Liver (tissue), 9 donors: ENCODE measurements around the gene SREBF2. TPM values are rescaled to one million over a fixed set of nuclear protein-coding genes. Genes with fewer than 3 reads are reported as not detected.

ENCODE experiments used
- DNase-seq: peaks from one replicate; pipeline ENCODE4 v3.0.0-alpha.2; 2017; ENCODE audit warnings: low spot score
- H3K27ac ChIP-seq, 2 donors: one replicate each; pipeline ENCODE4 v1.7.0; 2013; ENCODE audit warnings: inconsistent platforms in 2 of 2, low read length in 2 of 2, control low read depth in 1 of 2, low read depth in 1 of 2, mild to moderate bottlenecking in 1 of 2
- H3K27me3 ChIP-seq, 4 donors: one replicate each; pipeline versions ENCODE4 v1.6.1 to v1.7.0; 2013; ENCODE audit warnings: low read length in 3 of 4, inconsistent platforms in 1 of 4, mild to moderate bottlenecking in 1 of 4, moderate library complexity in 1 of 4; ENCODE audit not compliant: control insufficient read depth in 4 of 4, insufficient read depth in 4 of 4
- H3K36me3 ChIP-seq, 4 donors: one replicate each; pipeline versions ENCODE4 v1.6.1 to v1.7.0; 2013; ENCODE audit warnings: low read length in 3 of 4, mild to moderate bottlenecking in 3 of 4, low read depth in 1 of 4, moderate library complexity in 1 of 4; ENCODE audit not compliant: control insufficient read depth in 4 of 4, insufficient read depth in 3 of 4
- H3K4me1 ChIP-seq, 4 donors: one replicate each; pipeline versions ENCODE4 v1.6.1 to v1.7.0; 2013; ENCODE audit warnings: low read length in 3 of 4, mild to moderate bottlenecking in 3 of 4, moderate library complexity in 1 of 4; ENCODE audit not compliant: control insufficient read depth in 4 of 4, insufficient read depth in 4 of 4
- H3K4me3 ChIP-seq, 3 donors: one replicate each; pipeline versions ENCODE4 v1.6.1 to v1.7.0; 2013; ENCODE audit warnings: low read length in 3 of 3, control low read depth in 1 of 3, low read depth in 1 of 3, mild to moderate bottlenecking in 1 of 3
- H3K9ac ChIP-seq, 2 donors: one replicate each; pipeline ENCODE4 v1.7.0; 2013; ENCODE audit warnings: low read length in 2 of 2, mild to moderate bottlenecking in 2 of 2, moderate library complexity in 2 of 2, control low read depth in 1 of 2, low read depth in 1 of 2
- H3K9me3 ChIP-seq, 4 donors: one replicate each; pipeline versions ENCODE4 v1.6.1 to v1.7.0; 2013; ENCODE audit warnings: low read length in 3 of 4; ENCODE audit not compliant: control insufficient read depth in 4 of 4
- ATF3 ChIP-seq: IDR thresholded peaks from 2 replicates; pipeline ENCODE4 v1.6.1; 2016; ENCODE audit warnings: antibody characterized with exemption
- CTCF ChIP-seq: fragments of 150-350 bp; IDR thresholded peaks from 2 replicates; pipeline ENCODE4 v1.5.1; 2017; ENCODE audit warnings: improper control_type of control experiment, low read depth, low read length; ENCODE audit not compliant: missing input control
- EGR1 ChIP-seq, 2 donors: IDR thresholded peaks; 2 replicates each; pipeline ENCODE4 v1.6.1; 2016 to 2018; ENCODE audit warnings: antibody characterized with exemption in 2 of 2, low read depth in 2 of 2
- FOXA1 ChIP-seq: IDR thresholded peaks from 2 replicates; pipeline ENCODE4 v1.6.1; 2016; ENCODE audit warnings: antibody characterized with exemption
- FOXA2 ChIP-seq: IDR thresholded peaks from 2 replicates; pipeline ENCODE4 v1.6.1; 2016; ENCODE audit warnings: antibody characterized with exemption
- GABPA ChIP-seq, 2 donors: IDR thresholded peaks in 1 of 2; conservative IDR thresholded peaks in 1 of 2; 2 replicates each; pipeline ENCODE4 v1.6.1; 2016; ENCODE audit warnings: antibody characterized with exemption in 2 of 2, mild to moderate bottlenecking in 1 of 2, moderate library complexity in 1 of 2
- HNF4A ChIP-seq, 2 donors: conservative IDR thresholded peaks; 2 replicates each; pipeline ENCODE4 v1.6.1; 2016; ENCODE audit warnings: antibody characterized with exemption in 2 of 2, mild to moderate bottlenecking in 2 of 2
- JUND ChIP-seq, 2 donors: IDR thresholded peaks; 2 replicates each; pipeline ENCODE4 v1.6.1; 2016; ENCODE audit warnings: antibody characterized with exemption in 2 of 2
- MAX ChIP-seq: IDR thresholded peaks from 2 replicates; pipeline ENCODE4 v1.6.1; 2016; ENCODE audit warnings: antibody characterized with exemption
- NR2F2 ChIP-seq: IDR thresholded peaks from 2 replicates; pipeline ENCODE4 v1.6.1; 2016; ENCODE audit warnings: antibody characterized with exemption
- RAD21 ChIP-seq, 2 donors: IDR thresholded peaks; 2 replicates each; pipeline ENCODE4 v1.6.1; 2016; ENCODE audit warnings: antibody characterized with exemption in 2 of 2, mild to moderate bottlenecking in 2 of 2
- RXRA ChIP-seq, 2 donors: IDR thresholded peaks; 2 replicates each; pipeline ENCODE4 v1.6.1; 2017 to 2018; ENCODE audit warnings: antibody characterized with exemption in 2 of 2, mild to moderate bottlenecking in 1 of 2
- SP1 ChIP-seq: IDR thresholded peaks from 2 replicates; pipeline ENCODE4 v1.6.1; 2018; ENCODE audit warnings: antibody characterized with exemption, mild to moderate bottlenecking
- TAF1 ChIP-seq: conservative IDR thresholded peaks from 2 replicates; pipeline ENCODE4 v1.6.1; 2016; ENCODE audit warnings: antibody characterized with exemption, mild to moderate bottlenecking
- YY1 ChIP-seq: IDR thresholded peaks from 2 replicates; pipeline ENCODE4 v1.6.1; 2016; ENCODE audit warnings: antibody characterized with exemption, mild to moderate bottlenecking
- ZBTB33 ChIP-seq: IDR thresholded peaks from 2 replicates; pipeline ENCODE4 v1.6.1; 2016; ENCODE audit warnings: antibody characterized with exemption
- WGBS: extraction: QIAGEN DNeasy Blood & Tissue Kit; methylation state at CpG from one replicate; pipeline ENCODE4 v1.1.7; 2013; 5-methylcytosine and 5-hydroxymethylcytosine counted together
- polyA plus RNA-seq, 2 donors: library from polyadenylated mRNA; stranded (reverse) in 1 of 2; unstranded in 1 of 2; fragments of 200-250 nt in 1 of 2; fragments of >200 nt in 1 of 2; fragmentation: Nextera tagmentation in 1 of 2; extraction: Ambion mirVana in 1 of 2; gene quantifications; one replicate each; pipeline versions ENCODE4 v1.2.1 to v1.2.3, GENCODE V29; 2013 to 2015
- total RNA-seq, 2 donors: library from RNA; depleted of rRNA; stranded (reverse); fragments of >200 nt; gene quantifications; one replicate each; pipeline ENCODE4 v1.2.3, GENCODE V29; 2014
- TF ChIP-seq, protein P1 (sequence below): IDR thresholded peaks from 2 replicates; pipeline ENCODE4 v1.6.1; 2016; ENCODE audit warnings: antibody characterized with exemption, mild to moderate bottlenecking
- donor health status: healthy.
- donor health status: healthy.
- donor health status: healthy.
- donor health status: healthy.
- donor health status: healthy.

The SREBF2 gene
- total and polyA plus RNA-seq, 4 donors = 18.3 to 69.6 (median 57.3) TPM

- Histone ChIP-seq H3K27ac (no peak overlapping the region), H3K9ac (no peak overlapping the region), H3K4me3 (no peak overlapping the region), H3K27me3 (no peaks in the 10 kb centered on the region), H3K36me3 (peaks cover 5 to 12% (median 8%) of the 10 kb centered on the region in 4 donors), H3K9me3 (no peaks in the 10 kb centered on the region), H3K4me1 (peaks cover 0 to 7% (median 5%) of the 10 kb centered on the region in 4 donors)
- 89% methylated on average over 11 of the region's 11 CpGs for WGBS
- DNase-seq = no peak
- no peak for TF ChIP-seq FOXA2
- TF ChIP-seq GABPA (IDR thresholded peaks at IDR 0.05 in 1 of 2, conservative IDR thresholded peaks at IDR 0.05 in 1 of 2) = no peak
- no peak for TF ChIP-seq JUND (IDR thresholded peaks at IDR 0.05)
- no peak for TF ChIP-seq RAD21 (IDR thresholded peaks at IDR 0.05)
- no peak for TF ChIP-seq HNF4A (conservative IDR thresholded peaks at IDR 0.05)
- no peak for TF ChIP-seq FOXA1
- no peak for TF ChIP-seq MAX
- no peak for TF ChIP-seq ZBTB33
- TF ChIP-seq NR2F2 = no peak
- no peak for TF ChIP-seq RXRA (IDR thresholded peaks at IDR 0.05)
- TF ChIP-seq SP1 = no peak
- no peak for TF ChIP-seq EGR1 (IDR thresholded peaks at IDR 0.05; ENCODE audit: low read depth in 2 of 2)
- TF ChIP-seq CTCF = no peak
- no peak for TF ChIP-seq ATF3
- no peak for TF ChIP-seq TAF1
- TF ChIP-seq YY1 = no peak
Measured at GRCh38 chr22:41862530-41863266, 29.8 kb downstream of the SREBF2 start.

DNA sequence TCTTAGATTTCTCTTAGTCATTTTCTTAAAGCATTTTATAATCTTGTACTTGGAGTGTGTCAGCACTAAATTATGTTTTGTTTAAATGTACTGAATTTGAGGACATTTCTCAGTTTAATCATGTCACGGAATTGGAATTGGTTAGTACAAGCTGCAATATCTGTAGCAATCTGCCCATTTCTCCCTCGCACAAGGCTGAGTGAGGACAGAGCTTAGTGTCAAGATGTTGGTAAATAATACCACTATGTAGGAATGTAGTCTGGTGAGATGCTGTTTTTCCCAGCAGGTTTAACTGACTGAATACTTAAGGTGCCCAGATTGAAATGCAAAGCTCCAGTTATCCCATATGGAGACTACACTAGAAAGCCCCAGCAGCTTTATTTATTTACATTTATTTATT, 30.6 kb downstream of the SREBF2 start:
- H3K27me3 ChIP-seq = no peaks in the 10 kb centered on the region
- H3K9me3 ChIP-seq = no peaks in the 10 kb centered on the region
- no peak for DNase-seq
- TF ChIP-seq, protein P1, sequence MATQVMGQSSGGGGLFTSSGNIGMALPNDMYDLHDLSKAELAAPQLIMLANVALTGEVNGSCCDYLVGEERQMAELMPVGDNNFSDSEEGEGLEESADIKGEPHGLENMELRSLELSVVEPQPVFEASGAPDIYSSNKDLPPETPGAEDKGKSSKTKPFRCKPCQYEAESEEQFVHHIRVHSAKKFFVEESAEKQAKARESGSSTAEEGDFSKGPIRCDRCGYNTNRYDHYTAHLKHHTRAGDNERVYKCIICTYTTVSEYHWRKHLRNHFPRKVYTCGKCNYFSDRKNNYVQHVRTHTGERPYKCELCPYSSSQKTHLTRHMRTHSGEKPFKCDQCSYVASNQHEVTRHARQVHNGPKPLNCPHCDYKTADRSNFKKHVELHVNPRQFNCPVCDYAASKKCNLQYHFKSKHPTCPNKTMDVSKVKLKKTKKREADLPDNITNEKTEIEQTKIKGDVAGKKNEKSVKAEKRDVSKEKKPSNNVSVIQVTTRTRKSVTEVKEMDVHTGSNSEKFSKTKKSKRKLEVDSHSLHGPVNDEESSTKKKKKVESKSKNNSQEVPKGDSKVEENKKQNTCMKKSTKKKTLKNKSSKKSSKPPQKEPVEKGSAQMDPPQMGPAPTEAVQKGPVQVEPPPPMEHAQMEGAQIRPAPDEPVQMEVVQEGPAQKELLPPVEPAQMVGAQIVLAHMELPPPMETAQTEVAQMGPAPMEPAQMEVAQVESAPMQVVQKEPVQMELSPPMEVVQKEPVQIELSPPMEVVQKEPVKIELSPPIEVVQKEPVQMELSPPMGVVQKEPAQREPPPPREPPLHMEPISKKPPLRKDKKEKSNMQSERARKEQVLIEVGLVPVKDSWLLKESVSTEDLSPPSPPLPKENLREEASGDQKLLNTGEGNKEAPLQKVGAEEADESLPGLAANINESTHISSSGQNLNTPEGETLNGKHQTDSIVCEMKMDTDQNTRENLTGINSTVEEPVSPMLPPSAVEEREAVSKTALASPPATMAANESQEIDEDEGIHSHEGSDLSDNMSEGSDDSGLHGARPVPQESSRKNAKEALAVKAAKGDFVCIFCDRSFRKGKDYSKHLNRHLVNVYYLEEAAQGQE = no peak
- TF ChIP-seq ZBTB33 = no peak
- H3K9ac ChIP-seq = no peak overlapping the region
- peaks cover 6 to 20% (median 15%) of the 10 kb centered on the region in 4 donors for H3K36me3 ChIP-seq
- no peak overlapping the region for H3K4me3 ChIP-seq
- peaks cover 0 to 7% (median 5%) of the 10 kb centered on the region in 4 donors for H3K4me1 ChIP-seq
- no peak overlapping the region for H3K27ac ChIP-seq
- WGBS = 92% methylated on average over 2 of the region's 2 CpGs
